K562 treated with DMSO at 1 percent for 12 hours (cell line): ENCODE data around the gene PRM1. TPM values are rescaled to one million over a fixed set of nuclear protein-coding genes. Genes with fewer than 3 reads are reported as not detected.

Source experiments
- total RNA-seq: library from RNA; unstranded; fragments of 300-600 nt; gene quantifications from 2 replicates; pipeline ENCODE4 v1.2.3, GENCODE V29; 2022; ENCODE audit not compliant: insufficient read depth

Gene PRM1
- total RNA-seq, result not detected in 2 replicates

GRCh38 chr16:11280616-11281522 is at the start of gene PRM1:
Gene PRM1 (minus strand): TSS chr16:11281330. CDS start chr16:11281238, 92 bp downstream.

GRCh38 chr16:11276143-11276895 is 4.8 kb downstream of the PRM1 start, which contains the start of gene PRM2:
Gene PRM2 (minus strand): TSS chr16:11276480. CDS start chr16:11276370, 110 bp downstream.

GRCh38 chr16:11272921-11273720 is 8.0 kb downstream of the PRM1 start, which contains the start of gene PRM3:
Gene PRM3 (minus strand): TSS chr16:11273629. CDS start chr16:11273595, 34 bp downstream.

GRCh38 chr16:11268921-11269375 is 12.2 kb downstream of the PRM1 start, which contains the start of gene TNP2:
Gene TNP2 (minus strand): TSS chr16:11269325. CDS start chr16:11269262, 63 bp downstream.

GRCh38 chr16:11255737-11256660 is 25.1 kb downstream of the PRM1 start, which contains the start of gene SOCS1:
Gene SOCS1 (minus strand): TSS chr16:11256204. CDS start chr16:11255478, 726 bp downstream.

Other genes starting within 250 kb of the PRM1 start
- gene SOCS1, start 25.1 kb downstream of the PRM1 start, total RNA-seq, result 75.1 and 107 TPM in 2 replicates
- gene TNP2, start 12.0 kb downstream of the PRM1 start, total RNA-seq, result not detected in 2 replicates
- not detected in 2 replicates for gene PRM3, start 7.7 kb downstream of the PRM1 start, total RNA-seq
- gene PRM2, start 4.8 kb downstream of the PRM1 start, total RNA-seq, result not detected in 2 replicates
- gene RMI2, start 64.1 kb upstream of the PRM1 start, total RNA-seq, result 68.6 and 88.7 TPM in 2 replicates